Fibroblast of the conjunctiva (primary cell): ENCODE measurements around the gene KIF18A.

Experiments used
- DNase-seq: peaks from one replicate; pipeline ENCODE4 v3.0.0-alpha.2; 2010; ENCODE audit warnings: low read depth

KIF18A gene

DNA sequence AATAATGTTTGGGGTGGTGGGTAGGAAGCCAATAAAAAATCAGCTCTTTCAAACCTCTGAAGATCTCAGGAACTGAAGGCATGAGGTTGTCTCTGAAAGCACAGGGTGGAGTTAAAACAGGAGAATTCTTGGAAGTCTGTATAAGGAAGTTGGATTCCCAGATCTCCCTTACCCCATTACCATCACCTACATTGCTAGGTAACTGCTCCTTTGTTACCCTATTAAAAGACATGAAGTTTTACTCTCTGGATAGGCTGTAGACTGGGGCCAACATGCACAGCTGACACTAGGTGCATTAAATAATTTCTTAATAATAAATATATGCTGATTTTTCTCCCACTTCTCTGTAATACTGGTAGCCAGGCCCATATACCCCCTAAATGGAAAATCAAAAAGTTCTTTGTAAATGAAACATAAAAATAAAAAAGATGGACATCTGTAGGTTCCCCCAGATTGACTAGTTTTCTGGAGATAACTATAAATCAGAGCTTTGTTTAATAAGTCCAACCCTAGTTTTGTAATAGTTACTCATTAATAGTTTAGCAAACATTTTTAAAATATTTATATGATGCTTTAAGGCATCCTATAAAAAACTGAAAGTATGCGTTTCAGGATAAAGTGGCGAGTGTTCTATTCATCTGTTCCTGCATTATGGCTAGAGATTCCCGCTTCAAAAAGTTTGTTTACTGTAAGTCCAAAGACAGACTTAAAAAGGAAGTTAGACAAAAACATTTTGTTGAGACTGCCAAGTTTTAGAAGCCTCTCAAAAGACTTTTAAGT, 63.8 kb downstream of the KIF18A start:
- no peak for DNase-seq

DNA sequence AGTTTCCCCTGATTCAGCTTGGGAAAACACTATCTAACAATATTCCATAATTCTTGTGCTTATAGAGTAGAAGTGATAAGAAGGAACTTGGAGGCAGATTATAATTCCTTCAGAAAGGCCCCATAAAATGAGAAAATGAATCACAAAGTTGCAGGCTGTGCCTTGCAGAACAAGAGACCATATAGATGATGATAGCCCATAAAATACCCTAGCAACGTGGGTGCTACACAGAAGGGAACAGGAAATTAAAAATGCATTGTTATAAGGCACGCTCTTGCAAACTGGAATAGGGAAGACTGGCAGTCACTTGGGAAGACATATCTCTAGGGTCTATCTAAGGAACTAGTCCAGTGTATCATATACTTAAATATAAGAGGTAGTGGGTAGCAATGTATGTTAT, 67.6 kb downstream of the KIF18A start:
- no peak for DNase-seq

DNA sequence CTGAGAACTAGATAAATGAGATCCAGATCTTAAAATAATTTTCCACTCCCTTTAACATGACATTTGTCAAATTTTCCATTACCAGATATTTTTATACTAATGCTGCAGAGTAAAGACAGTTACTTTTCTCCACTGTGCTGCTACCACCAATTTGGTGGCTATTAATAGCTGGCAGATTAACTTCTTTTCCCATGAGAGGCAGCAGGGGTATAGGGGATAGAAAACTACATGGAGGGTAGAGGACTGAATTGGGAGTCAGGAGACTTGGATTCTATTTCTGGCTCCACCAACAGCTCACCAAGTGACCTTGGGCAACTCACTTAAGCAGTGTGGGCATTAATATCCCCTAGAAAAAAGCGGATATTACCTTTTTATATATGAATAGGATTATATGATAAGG, 69.2 kb downstream of the KIF18A start:
- DNase-seq: no peak

DNA sequence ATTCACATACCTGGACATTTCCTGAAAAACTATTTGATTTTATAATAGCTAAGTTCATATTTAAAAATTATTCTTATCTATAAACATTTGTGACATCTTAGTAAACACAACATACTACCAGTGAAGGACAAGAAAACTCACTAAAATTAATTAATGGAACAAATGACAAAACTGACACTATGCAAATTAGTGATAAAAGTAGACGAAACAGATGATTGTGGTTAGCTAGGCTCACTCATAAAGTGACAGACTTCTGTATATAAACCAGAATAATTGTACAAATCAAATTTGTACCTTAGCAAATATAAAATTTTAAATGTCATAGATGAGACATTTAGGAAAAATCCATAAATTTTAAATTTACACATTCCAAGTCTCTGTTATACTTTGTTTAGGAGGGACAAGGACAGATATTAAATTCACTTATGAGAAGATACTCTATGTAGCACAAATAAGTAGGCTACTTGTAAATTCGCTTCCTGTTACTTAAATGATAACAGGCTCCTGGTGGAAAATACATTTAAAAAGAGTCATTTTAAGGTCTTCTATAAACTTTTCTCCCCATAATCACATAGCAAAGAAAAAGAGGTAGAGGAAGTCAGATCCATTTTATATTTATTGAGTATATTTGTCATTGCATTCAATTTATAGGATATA, 81.2 kb downstream of the KIF18A start:
- DNase-seq: no peak

DNA sequence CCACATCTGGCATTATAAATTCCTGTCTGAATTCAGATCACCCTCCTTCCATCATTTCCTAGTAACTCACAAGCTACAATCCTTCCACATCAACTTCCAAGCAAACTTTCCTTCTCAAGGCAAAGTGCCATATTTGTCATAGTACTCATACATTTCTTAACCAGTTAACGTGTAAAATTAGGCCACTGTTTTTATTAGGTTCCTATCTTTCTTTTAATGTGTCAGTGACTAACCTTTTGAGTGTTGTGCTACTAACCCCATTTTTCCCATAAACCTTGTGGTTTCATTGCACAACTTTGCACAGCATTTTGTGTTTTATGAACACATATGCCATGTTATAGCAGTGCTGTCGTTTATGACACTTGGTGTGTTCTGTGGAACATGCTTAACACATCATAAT, 90.1 kb downstream of the KIF18A start:
- no peak for DNase-seq

DNA sequence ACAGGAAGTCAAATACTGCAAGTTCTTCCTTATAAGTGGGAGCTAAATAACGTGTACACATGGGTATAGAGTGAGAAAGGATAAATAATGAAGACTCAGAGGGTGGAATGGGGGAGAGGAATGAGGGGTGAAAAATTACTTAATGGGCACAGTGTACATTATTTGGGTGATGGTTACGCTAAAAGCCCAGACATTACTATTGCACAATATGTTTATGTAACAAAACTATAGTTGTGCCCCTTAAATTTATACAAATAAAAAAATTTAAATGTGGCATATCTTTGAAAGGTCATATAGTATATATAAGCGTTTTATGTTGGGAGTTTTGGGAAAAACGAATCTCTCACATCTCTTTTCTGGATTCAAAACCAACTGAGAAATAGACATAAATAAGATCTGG, 96.1 kb downstream of the KIF18A start:
- no peak for DNase-seq

DNA sequence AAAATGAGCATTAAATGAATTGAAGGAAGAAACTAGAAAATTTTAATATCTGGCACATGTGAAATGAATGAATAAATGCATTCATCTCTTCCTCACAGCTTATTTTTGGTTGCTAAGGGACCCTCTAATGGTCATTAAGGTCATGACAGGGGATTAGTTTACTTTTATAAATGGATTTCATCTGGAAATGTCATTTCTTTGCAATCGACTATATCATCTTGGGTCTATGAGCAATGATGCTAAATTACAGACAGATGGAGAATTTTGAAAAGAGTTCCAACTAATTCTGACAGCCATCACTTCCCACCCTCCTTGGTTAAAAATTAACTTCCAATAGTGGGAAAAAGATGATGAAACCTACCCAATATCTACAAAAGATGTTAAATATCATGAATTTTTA, 98.0 kb downstream of the KIF18A start:
- peak; percentile 10 for DNase-seq

DNA sequence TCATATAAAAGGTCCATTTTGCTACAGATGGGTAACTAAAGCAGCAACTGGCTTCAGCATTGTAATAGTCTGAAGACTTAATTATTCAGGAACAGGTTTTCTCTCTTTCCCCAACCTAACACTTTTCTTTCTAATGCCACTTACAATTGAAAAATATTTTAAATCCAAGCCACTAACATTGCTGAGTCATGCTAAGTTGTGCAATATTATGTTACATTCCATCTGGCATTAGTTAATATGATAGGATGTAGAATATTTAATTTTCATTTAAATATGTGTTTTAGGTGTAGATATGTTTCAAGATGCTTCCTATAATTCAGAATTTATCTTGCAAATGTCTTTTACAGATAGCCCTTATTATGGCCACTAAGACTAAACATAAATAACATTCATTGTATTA, 98.6 kb downstream of the KIF18A start:
- peak; percentile 42 for DNase-seq

DNA sequence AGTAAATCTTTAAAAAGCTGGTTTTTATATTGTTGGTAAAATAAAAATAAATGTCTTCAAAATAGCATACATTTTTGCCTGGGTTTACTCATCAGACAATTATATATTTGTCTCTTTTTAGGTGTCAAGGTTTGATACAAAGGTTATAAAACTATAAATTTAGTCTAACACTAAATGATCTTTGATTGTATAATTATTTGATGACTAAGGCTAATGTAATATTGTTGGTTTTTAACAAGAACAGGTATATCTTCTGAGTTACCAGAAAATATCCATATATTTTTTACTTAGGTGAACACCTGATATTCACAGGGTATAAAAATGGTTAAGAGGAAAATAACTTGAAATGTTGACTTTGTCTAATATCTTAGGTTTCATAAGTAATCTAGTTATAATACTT, 104.3 kb downstream of the KIF18A start:
- DNase-seq: no peak

DNA sequence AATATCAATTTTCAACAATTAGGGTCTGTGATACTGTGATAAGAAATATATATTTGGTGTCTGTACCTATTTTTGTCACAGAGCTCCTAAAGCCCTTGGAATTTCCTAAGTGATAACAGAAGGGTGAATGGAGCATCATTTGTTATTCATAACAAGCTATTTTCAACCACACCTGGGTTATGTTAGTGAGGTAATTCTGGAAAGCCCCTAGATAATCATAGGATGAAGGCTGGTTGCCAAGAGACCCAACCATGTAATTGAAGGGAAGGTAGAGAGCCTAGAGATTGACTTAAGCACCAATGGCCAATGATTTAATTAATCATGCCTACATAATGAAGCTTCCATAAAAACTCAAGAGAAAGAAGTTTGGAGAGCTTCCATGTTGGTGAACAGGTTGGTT, 109.4 kb downstream of the KIF18A start:
- DNase-seq: no peak

DNA sequence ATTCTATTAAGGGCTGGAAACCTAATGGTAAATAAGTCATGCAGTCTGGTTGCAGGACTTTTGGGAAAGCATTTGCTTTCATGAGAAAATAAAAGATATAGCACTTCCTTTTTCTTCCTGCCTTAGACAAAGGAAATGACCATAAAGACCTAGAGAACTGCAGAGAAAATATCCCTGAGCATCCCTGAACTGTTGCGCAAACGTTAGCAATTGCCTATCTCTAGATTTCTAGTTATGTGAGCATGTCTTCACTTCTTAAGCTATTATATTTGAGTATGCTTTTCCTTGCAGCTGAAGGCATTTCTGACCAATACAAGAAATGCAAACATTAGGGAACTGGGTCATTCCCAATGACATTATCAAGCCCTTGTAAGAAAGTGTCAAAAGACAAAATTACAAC, 110.6 kb downstream of the KIF18A start:
- no peak for DNase-seq

DNA sequence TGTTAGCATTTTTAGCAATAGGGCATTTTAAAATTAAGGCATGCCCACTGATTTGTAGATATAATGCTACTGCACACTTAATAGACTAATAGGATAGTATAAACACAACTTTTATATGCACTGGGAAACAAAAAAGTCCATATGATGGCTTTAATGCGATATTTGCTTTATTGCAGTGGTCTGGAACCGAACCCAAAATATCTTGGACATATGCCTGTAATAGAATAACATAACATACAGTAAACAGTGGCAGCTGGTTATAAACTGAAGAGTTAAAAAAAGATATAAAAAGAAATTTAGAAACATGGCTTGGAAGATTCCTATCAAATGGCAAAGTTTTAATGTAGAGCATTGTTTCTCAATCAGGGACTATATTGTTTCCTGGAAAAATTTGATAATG, 111.9 kb downstream of the KIF18A start:
- no peak for DNase-seq

DNA sequence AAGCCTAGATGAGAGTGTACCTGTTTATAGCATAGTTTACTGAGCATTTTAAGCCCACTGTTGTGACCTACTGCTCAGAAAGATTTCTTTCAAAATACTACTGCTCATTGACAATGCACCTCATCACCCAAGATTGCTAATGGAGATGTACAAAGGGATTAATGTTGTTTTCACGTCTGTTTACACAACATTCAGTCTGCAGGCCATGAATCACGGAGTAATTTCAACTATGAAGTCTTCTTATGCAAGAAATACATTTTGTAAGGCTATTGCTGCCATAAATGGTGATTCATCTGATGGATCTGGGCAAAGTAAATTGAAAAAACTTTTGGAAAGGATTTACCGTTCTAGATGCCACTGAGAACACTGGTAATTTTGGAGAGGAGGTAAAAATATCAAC, 112.9 kb downstream of the KIF18A start:
- no peak for DNase-seq

DNA sequence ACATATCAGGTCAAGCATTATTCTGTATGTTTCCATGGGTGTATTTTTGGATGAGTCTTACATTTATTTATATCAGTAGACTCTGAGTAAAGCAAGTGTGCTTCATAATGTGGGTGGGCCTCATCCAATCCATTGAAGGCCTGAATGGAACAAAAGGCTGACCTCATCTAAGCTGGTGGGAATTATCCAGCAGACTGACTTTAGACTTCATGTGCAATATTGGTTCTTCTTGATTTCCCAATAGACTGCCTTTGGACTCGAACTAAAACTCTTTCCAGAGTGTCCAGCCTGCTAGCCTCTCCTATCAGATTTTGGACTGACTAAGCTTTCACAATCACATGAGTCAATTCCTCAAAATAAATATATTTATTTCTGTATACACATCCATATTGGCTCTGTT, 116.2 kb downstream of the KIF18A start:
- DNase-seq: peak; percentile 9

DNA sequence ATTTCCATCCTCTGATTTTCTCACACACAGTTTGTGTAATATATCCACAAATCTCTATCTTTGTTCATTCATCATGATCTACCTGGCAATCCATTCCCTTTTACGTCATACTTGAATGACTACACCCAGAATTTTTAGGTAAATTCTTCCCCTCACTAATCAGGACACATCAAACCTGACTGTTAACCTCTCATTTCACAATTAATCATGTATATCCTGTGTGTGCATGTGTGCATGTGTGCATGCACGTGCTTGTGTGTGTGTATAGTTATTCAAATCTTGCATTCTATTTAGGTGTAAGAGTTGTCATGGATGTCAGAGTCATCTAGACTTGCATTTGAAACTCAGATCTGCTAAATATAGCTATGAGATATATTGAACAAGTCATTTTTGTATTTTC, 130.4 kb downstream of the KIF18A start:
- DNase-seq: no peak

DNA sequence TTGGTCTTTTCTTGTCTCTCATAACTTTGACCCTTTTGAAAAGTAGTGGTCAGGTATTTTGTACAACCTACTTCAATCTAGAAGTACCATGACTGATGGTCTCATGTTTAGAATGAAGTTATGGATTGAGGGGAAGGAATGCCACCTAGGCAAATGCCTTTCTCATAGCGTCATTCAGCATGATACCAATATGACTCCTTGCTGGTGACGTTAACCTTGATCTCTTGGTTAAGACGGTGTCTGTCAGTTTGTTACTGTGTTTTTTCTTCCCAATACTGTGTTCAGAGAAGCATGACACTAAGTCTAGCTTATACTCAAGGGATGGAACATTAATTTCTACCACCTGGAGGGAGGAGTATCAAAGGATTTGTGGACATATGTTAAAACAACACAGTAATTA, 130.9 kb downstream of the KIF18A start:
- no peak for DNase-seq

DNA sequence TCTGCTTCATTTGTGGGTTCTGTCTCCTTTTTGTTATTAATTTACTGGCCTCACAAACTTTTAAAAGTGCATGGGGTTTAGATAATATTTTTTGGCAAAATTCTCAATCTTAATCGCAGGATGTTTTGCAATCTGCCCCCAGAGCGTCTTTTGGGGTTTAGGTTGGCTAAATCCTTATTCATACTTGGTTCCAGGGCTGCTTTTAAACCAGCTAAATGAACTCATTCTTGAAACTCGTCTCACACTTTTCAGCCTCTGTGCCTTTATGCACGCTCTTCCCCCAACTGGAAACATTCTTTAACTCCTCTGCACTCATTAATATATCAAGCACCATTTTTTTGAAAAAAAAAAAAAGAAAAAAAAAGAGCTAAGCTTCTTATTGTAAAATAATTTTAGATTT, 131.7 kb downstream of the KIF18A start:
- DNase-seq: no peak

DNA sequence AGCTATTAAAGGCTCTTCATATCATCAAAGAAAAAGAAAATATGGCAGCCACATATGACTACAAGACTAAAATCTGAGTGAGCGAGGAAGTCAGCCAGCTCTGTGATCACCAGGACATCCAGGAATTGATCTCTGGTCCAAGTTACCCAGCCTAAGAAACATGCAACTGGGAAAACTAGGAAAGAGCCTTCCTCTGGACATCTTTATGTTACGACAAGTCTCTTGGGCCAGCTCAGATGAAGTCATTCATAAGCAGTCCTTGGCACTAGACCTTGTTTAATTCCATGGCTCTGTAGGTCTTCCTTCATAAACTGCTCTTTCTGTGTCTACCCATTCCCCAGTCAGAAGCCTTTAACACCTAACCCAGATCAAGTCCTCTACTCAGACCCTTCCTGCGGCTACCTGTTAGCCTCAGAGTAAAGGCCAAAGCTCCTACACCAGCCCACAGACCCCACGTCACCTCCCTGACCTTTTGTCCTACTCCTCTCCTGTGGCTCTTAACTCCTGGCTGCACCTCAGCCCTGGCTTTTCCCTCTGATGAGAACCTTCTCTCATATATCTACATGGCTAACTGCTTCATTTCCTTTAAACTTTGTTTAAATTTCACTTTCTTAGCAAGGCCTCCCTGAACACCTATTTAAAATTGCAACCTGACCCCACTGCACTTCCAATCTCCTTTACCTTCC, 134.0 kb downstream of the KIF18A start:
- no peak for DNase-seq

DNA sequence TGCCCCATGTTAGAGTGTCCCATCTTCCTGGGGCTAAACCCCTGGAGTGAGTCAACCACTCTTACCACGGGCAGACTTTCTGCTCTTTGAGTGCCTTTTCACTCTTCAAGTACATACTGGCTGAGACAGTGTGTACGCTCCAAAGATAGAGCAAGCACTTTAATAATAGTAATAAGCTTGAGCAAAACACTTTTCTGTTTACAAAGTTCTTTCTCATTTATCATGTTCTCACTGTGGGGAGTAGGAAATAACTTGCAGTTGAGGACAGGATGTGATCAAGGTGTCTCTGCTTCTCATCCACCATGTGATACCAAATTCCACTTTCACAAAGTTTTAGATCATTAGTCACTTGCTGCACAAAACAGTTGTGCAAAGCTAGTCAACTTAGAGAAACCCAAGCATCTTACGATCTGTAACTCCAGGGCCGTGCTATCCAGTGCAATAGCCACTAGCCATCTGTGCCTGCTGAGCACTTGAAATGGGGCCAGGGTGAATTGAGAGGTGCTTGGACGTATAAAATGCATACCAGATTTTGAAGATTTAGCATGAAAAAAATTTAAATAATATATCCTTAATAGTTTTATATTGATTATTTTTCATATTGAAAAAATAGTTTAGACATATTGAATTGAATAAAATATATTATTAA, 135.3 kb downstream of the KIF18A start:
- DNase-seq: no peak

DNA sequence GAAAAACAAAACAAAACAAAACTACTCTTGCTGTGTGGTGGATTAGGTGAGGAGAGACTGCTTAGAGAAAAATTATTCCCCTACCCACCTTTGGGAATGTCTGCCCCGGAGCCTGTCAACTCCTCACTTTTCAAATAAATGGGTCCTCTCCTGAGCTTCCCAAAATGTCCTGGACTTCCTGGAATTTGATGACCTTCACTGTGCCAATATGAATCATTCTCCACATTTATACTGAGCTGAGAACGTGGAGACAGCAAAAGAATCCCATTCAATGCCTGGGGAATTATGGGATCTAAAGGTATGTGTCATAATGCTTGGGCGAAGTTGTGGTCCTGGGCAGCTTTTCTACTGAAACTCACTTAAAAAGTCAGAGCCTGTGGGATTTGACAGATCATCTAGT, 136.8 kb downstream of the KIF18A start:
- DNase-seq: no peak
